ENCODE measurements around the gene TBC1D5.

DNA sequence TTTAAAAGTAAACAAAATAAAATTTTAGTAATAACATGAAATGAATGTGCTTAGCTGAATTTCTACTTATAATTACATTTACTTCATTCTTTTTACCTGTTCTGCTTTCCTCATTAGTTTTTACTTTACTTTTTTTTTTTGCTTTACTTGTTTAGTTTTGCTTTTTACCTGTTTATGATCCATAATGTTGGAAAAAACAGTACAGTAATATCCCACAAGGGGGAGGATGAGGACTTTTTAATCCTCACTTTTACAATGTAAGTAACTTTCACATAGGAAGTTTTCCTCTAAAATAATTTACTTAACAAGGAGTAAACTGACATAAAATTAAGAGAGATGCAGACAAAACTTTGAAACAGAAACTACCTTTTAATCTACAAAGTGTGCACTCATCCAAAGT lies 268.7 kb downstream of the TBC1D5 start:
- no peak for TF ChIP-seq EZH2 (IDR thresholded peaks at IDR 0.05; ENCODE audit: insufficient read depth, poor library complexity, severe bottlenecking)
- TF ChIP-seq EZH2phosphoT487 (IDR thresholded peaks at IDR 0.05; ENCODE audit: insufficient read depth, low read depth) = no peak

All from GM23248 (cell line).